ENCODE measurements around the gene MAGI2.

GRCh38 chr7:78020874-78021249 lies 1432.6 kb downstream of the MAGI2 start:
- TF ChIP-seq EGR1 (IDR thresholded peaks at IDR 0.05; ENCODE audit: low read depth), result no peak
- no peak for TF ChIP-seq CTCF (IDR thresholded peaks at IDR 0.05 in 2 of 3, conservative IDR thresholded peaks at IDR 0.05 in 1 of 3; ENCODE audit: borderline replicate concordance in 1 of 3, insufficient read depth in 1 of 3, low read depth in 2 of 3, low read length in 2 of 3)
- no peak for TF ChIP-seq RAD21 (IDR thresholded peaks at IDR 0.05; ENCODE audit: low read depth)
- TF ChIP-seq SIN3A (IDR thresholded peaks at IDR 0.05; ENCODE audit: low read depth), result no peak
- no peak for TF ChIP-seq POLR2AphosphoS5 (IDR thresholded peaks at IDR 0.05; ENCODE audit: low read depth, low read length)
- TF ChIP-seq EZH2phosphoT487 (IDR thresholded peaks at IDR 0.05; ENCODE audit: borderline replicate concordance), result no peak
